Neural progenitor cell (in vitro differentiated cells): ENCODE measurements around the gene MGAT1. TPM values are rescaled to one million over a fixed set of nuclear protein-coding genes. Genes with fewer than 3 reads are reported as not detected.
"Not testable (repeated sequence)": the region's sequence is repeated elsewhere in the genome, so short reads cannot be mapped to it uniquely, and the experiment has no call there.

ENCODE experiments used
- DNase-seq: peaks from one replicate; pipeline ENCODE4 v3.0.0-alpha.2; 2016; ENCODE audit warnings: low spot score
- H2AFZ ChIP-seq: fragments of 200-600 bp; sonication (generic); replicated peaks from 2 replicates; pipeline ENCODE4 v1.6.1; 2016; ENCODE audit warnings: antibody characterized with exemption
- H3F3A ChIP-seq: fragments of 200-600 bp; sonication (generic); 2 replicates; pipeline ENCODE4 v1.6.1; 2016; ENCODE audit warnings: antibody characterized with exemption, low read depth
- H3K27ac ChIP-seq: fragments of 200-600 bp; sonication (generic); 2 replicates; pipeline ENCODE4 v1.5.1; 2016; ENCODE audit warnings: mild to moderate bottlenecking
- H3K27me3 ChIP-seq: fragments of 200-600 bp; sonication (generic); 2 replicates; pipeline ENCODE4 v1.6.1; 2016; ENCODE audit warnings: mild to moderate bottlenecking, moderate library complexity
- H3K36me3 ChIP-seq: fragments of 200-600 bp; sonication (generic); 2 replicates; pipeline ENCODE4 v1.5.1; 2016
- H3K4me1 ChIP-seq: fragments of 200-600 bp; sonication (generic); 2 replicates; pipeline ENCODE4 v1.6.1; 2016; ENCODE audit warnings: mixed run types
- H3K4me2 ChIP-seq: fragments of 200-600 bp; sonication (generic); 2 replicates; pipeline ENCODE4 v1.6.1; 2016
- H3K4me3 ChIP-seq: fragments of 200-600 bp; sonication (generic); 2 replicates; pipeline ENCODE4 v1.5.1; 2016
- H3K79me2 ChIP-seq: fragments of 200-600 bp; sonication (generic); 2 replicates; pipeline ENCODE4 v1.6.1; 2016; ENCODE audit warnings: low read depth
- H3K9ac ChIP-seq: fragments of 200-600 bp; sonication (generic); 2 replicates; pipeline ENCODE4 v1.6.1; 2016
- H3K9me3 ChIP-seq: fragments of 200-600 bp; sonication (generic); 2 replicates; pipeline ENCODE4 v1.5.1; 2016; ENCODE audit warnings: low read depth
- H4K20me1 ChIP-seq: fragments of 200-600 bp; sonication (generic); 2 replicates; pipeline ENCODE4 v1.6.1; 2016; ENCODE audit warnings: low read depth
- H3K27ac Mint-ChIP-seq: 3 replicates; pipeline ENCODE4 v1.8.0; 2021; ENCODE audit warnings: mixed read lengths
- H3K27me3 Mint-ChIP-seq: 2 replicates; pipeline ENCODE4 v1.8.0; 2022; ENCODE audit warnings: low read depth, mild to moderate bottlenecking, inconsistent platforms, moderate library complexity, mixed read lengths; ENCODE audit not compliant: insufficient read depth
- H3K36me3 Mint-ChIP-seq: 3 replicates; pipeline ENCODE4 v1.8.0; 2021; ENCODE audit warnings: mixed read lengths
- H3K4me1 Mint-ChIP-seq: 3 replicates; pipeline ENCODE4 v1.8.0; 2021; ENCODE audit warnings: mixed read lengths
- H3K4me3 Mint-ChIP-seq: 3 replicates; pipeline ENCODE4 v1.8.0; 2021; ENCODE audit warnings: mild to moderate bottlenecking, moderate library complexity, mixed read lengths
- H3K9me3 Mint-ChIP-seq: 3 replicates; pipeline ENCODE4 v1.8.0; 2020; ENCODE audit warnings: mixed read lengths
- EZH2 ChIP-seq: fragments of 200-600 bp; sonication (generic); IDR thresholded peaks from 2 replicates; pipeline ENCODE4 v1.6.1; 2017; ENCODE audit warnings: antibody characterized with exemption, mild to moderate bottlenecking, moderate library complexity
- EZH2phosphoT487 ChIP-seq: fragments of 200-600 bp; sonication (generic); IDR thresholded peaks from 2 replicates; pipeline ENCODE4 v1.6.1; 2017; ENCODE audit warnings: antibody characterized with exemption
- total RNA-seq: library from RNA; depleted of rRNA; stranded (reverse); fragments of >200 nt; gene quantifications from 2 replicates; pipeline ENCODE4 v1.2.3, GENCODE V29; 2015; ENCODE audit warnings: low replicate concordance
- TF ChIP-seq, protein P1 (sequence below): fragments of 200-600 bp; sonication (generic); IDR thresholded peaks from 2 replicates; pipeline ENCODE4 v1.5.1; 2017; ENCODE audit warnings: antibody characterized with exemption, mild to moderate bottlenecking

MGAT1 gene
- total RNA-seq, 1 donor from 2014 or later, result 31.8 TPM

DNA sequence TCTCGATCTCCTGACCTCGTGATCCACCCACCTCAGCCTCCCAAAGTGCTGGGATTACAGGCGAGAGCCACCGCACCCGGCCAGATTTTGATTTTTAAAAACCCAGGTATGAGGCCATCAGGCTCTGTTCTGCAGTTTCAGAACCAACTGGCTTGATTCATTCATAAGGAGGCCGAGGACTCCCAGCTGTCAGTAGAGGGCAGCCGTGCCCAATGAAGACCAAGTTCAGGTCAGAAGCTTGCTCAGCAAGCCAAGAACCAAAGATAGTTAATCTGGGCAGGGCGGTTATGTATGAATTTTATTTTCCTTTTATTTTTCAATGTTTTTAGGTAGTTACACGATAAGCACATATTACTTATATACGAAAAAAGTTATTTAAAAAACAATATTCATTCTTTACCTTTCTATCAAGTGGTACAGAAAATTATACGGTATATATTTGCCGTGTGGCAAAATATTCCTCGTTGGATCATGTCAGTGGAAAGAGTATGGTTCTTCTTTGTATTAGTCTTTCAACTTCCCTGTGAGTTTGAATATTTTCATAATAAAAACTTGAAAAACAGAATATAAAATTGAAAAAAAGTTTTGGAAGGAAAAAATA is 18.0 kb downstream of the MGAT1 start:
- H3K4me1 ChIP-seq, result peaks cover 37% of the 10 kb centered on the region
- no peak overlapping the region for H3K4me3 ChIP-seq
- H4K20me1 ChIP-seq, result peaks cover 4% of the 10 kb centered on the region
- DNase-seq, result peak; percentile 50
- no peak overlapping the region for H3K4me2 ChIP-seq
- H3K79me2 ChIP-seq, result no peaks in the 10 kb centered on the region
- Mint-ChIP-seq H3K36me3 (peaks cover 2% of the 10 kb centered on the region), H3K4me1 (peaks cover 40% of the 10 kb centered on the region), H3K27me3 (peaks cover 2% of the 10 kb centered on the region), H3K27ac (no peak overlapping the region), H3K4me3 (no peak overlapping the region), H3K9me3 (no peaks in the 10 kb centered on the region)
- TF ChIP-seq EZH2 (no peak), EZH2phosphoT487 (no peak)
- TF ChIP-seq, protein P1, sequence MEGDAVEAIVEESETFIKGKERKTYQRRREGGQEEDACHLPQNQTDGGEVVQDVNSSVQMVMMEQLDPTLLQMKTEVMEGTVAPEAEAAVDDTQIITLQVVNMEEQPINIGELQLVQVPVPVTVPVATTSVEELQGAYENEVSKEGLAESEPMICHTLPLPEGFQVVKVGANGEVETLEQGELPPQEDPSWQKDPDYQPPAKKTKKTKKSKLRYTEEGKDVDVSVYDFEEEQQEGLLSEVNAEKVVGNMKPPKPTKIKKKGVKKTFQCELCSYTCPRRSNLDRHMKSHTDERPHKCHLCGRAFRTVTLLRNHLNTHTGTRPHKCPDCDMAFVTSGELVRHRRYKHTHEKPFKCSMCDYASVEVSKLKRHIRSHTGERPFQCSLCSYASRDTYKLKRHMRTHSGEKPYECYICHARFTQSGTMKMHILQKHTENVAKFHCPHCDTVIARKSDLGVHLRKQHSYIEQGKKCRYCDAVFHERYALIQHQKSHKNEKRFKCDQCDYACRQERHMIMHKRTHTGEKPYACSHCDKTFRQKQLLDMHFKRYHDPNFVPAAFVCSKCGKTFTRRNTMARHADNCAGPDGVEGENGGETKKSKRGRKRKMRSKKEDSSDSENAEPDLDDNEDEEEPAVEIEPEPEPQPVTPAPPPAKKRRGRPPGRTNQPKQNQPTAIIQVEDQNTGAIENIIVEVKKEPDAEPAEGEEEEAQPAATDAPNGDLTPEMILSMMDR, result peak; percentile 52
- no peaks in the 10 kb centered on the region for H3K36me3 ChIP-seq
- no peak overlapping the region for H2AFZ ChIP-seq
- H3K9me3 ChIP-seq, result no peaks in the 10 kb centered on the region
- H3K27me3 ChIP-seq, result no peaks in the 10 kb centered on the region
- H3K27ac ChIP-seq, result no peak overlapping the region
- H3K9ac ChIP-seq, result no peak overlapping the region
- peaks cover 37% of the 10 kb centered on the region for H3F3A ChIP-seq

DNA sequence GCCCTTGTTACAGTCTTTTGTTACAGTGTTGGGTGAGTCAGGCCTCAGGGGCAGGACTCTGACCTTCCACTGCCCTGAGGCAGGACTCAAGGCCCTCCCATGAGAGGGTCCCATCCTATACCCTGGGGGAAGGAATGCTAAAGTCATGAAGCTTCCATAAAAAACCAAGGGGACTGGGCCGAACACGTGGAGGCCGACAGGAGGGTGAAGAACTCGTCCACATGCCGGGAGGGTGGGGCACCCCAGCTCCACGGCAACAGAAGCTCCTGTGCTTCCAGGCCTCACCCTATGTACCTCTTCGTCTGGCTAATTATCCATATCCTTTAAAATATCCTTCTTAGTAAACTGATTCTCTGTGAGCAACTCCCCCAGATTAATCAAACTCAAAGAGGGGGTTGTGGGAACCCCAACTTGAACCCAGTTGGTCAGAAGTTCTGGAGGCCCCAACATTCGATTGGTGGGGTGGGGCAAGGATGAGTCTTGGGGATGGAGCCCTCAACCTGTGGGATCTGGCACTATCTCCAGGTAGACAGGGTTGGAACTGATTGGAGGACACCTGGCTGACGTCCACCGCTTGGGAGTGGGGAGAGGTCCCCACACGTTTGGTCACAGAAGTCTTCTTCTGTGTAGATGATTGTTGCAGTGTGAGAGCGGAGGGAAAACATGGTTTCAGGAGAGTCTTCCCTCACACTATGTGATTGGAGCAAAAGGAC is 19.1 kb downstream of the MGAT1 start:
- no peaks in the 10 kb centered on the region for H3K79me2 ChIP-seq
- Mint-ChIP-seq H3K36me3 (peaks cover 2% of the 10 kb centered on the region), H3K4me1 (peaks cover 40% of the 10 kb centered on the region), H3K27me3 (no peaks in the 10 kb centered on the region), H3K27ac (no peak overlapping the region), H3K4me3 (peak overlapping the region; percentile 6), H3K9me3 (no peaks in the 10 kb centered on the region)
- no peak for DNase-seq
- no peaks in the 10 kb centered on the region for H3K36me3 ChIP-seq
- no peak overlapping the region for H3K4me3 ChIP-seq
- TF ChIP-seq EZH2phosphoT487, result no peak
- TF ChIP-seq, protein P1, result no peak
- no peak for TF ChIP-seq EZH2
- no peak overlapping the region for H3K4me2 ChIP-seq
- H3K4me1 ChIP-seq, result peaks cover 37% of the 10 kb centered on the region
- H3F3A ChIP-seq, result peaks cover 37% of the 10 kb centered on the region
- peaks cover 4% of the 10 kb centered on the region for H4K20me1 ChIP-seq
- no peak overlapping the region for H3K9ac ChIP-seq
- H3K27me3 ChIP-seq, result no peaks in the 10 kb centered on the region
- H2AFZ ChIP-seq, result no peak overlapping the region
- H3K9me3 ChIP-seq, result no peaks in the 10 kb centered on the region
- H3K27ac ChIP-seq, result no peak overlapping the region

DNA sequence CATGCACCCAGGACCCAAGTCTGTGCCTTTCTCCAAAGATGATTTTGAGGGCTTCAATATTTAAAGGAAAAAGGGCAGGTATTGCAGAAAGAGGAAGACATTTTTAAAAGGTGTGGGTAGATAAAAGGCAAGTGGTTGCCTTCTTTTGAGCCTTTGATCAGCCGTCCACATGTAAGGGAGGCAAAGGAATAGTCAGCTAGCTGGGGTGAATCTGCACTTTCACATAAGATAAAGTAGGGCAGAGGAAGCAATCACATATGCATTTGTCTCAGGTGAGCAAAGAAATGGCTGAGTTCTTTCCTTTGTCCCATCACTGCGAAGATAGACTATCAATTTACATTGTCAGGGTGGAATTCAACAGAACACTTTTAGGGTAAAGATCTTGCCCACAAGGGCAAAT is 19.9 kb downstream of the MGAT1 start:
- Histone ChIP-seq H3K27ac (no peak overlapping the region), H3K36me3 (no peaks in the 10 kb centered on the region), H3K9ac (no peak overlapping the region), H3K4me3 (no peak overlapping the region), H3F3A (peaks cover 32% of the 10 kb centered on the region), H3K9me3 (no peaks in the 10 kb centered on the region), H3K27me3 (no peaks in the 10 kb centered on the region), H3K79me2 (no peaks in the 10 kb centered on the region), H3K4me2 (no peak overlapping the region), H2AFZ (no peak overlapping the region), H3K4me1 (peaks cover 31% of the 10 kb centered on the region), H4K20me1 (peaks cover 4% of the 10 kb centered on the region)
- no peak overlapping the region for H3K4me3 Mint-ChIP-seq
- no peak for DNase-seq
- no peaks in the 10 kb centered on the region for H3K9me3 Mint-ChIP-seq
- H3K27ac Mint-ChIP-seq, result no peak overlapping the region
- H3K4me1 Mint-ChIP-seq, result peaks cover 34% of the 10 kb centered on the region
- no peaks in the 10 kb centered on the region for H3K27me3 Mint-ChIP-seq
- H3K36me3 Mint-ChIP-seq, result peaks cover 1% of the 10 kb centered on the region
- no peak for TF ChIP-seq EZH2
- TF ChIP-seq, protein P1, result no peak
- no peak for TF ChIP-seq EZH2phosphoT487

DNA sequence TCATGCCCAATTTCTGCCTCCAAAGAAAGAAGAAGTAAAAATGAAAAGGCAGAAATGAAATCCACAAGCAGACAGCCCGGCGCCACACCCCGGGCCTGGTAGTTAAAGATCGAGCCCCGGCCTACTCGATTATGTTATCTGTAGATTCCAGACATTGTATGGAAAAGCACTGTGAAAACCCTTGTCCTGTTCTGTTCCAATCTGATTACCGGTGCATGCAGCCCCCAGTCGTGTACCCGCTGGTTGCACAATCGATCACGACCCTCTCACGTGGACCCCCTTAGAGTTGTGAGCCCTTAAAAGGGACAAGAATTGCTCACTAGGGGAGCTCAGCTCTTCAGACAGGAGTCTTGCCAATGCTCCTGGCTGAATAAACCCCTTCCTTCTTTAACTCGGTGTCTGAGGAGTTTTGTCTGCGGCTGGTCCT is 20.7 kb downstream of the MGAT1 start:
- H3K27ac ChIP-seq, H3K79me2 ChIP-seq, H4K20me1 ChIP-seq, H3K9ac ChIP-seq, H3K4me3 ChIP-seq, H3K36me3 ChIP-seq, DNase-seq, H3K9me3 Mint-ChIP-seq, H3K36me3 Mint-ChIP-seq, H2AFZ ChIP-seq, H3K9me3 ChIP-seq, H3K27ac Mint-ChIP-seq, H3K4me3 Mint-ChIP-seq, H3K27me3 ChIP-seq, H3K27me3 Mint-ChIP-seq, H3K4me2 ChIP-seq: not testable (repeated sequence)
- peaks cover 26% of the 10 kb centered on the region for H3K4me1 Mint-ChIP-seq
- Histone ChIP-seq H3F3A (peaks cover 24% of the 10 kb centered on the region), H3K4me1 (peaks cover 23% of the 10 kb centered on the region)
